Ishikawa (cell line): ENCODE data around the gene CFH.

Source experiments
- CEBPB ChIP-seq: IDR thresholded peaks from 2 replicates; pipeline ENCODE4 v1.6.1; 2012
- CREB1 ChIP-seq: IDR thresholded peaks from 2 replicates; pipeline ENCODE4 v1.6.1; 2012; ENCODE audit warnings: low read depth
- EGR1 ChIP-seq: IDR thresholded peaks from 2 replicates; pipeline ENCODE4 v1.6.1; 2012
- EP300 ChIP-seq: IDR thresholded peaks from 2 replicates; pipeline ENCODE4 v1.6.1; 2012; ENCODE audit warnings: borderline replicate concordance
- FOXM1 ChIP-seq: IDR thresholded peaks from 2 replicates; pipeline ENCODE4 v1.6.1; 2012; ENCODE audit warnings: low read depth, borderline replicate concordance
- MAX ChIP-seq: IDR thresholded peaks from 2 replicates; pipeline ENCODE4 v1.6.1; 2012
- NFIC ChIP-seq: IDR thresholded peaks from 2 replicates; pipeline ENCODE4 v1.6.1; 2012
- RAD21 ChIP-seq: IDR thresholded peaks from 2 replicates; pipeline ENCODE4 v1.6.1; 2012; ENCODE audit warnings: low read depth
- REST ChIP-seq: IDR thresholded peaks from 2 replicates; pipeline ENCODE4 v1.6.1; 2012; ENCODE audit warnings: low read depth, mild to moderate bottlenecking
- TCF12 ChIP-seq: IDR thresholded peaks from 2 replicates; pipeline ENCODE4 v1.6.1; 2012; ENCODE audit warnings: low read depth
- TEAD4 ChIP-seq: IDR thresholded peaks from 2 replicates; pipeline ENCODE4 v1.6.1; 2012
- USF1 ChIP-seq: IDR thresholded peaks from 2 replicates; pipeline ENCODE4 v1.6.1; 2012
- YY1 ChIP-seq: IDR thresholded peaks from 2 replicates; pipeline ENCODE4 v1.6.1; 2012; ENCODE audit warnings: low read depth
- ZBTB7A ChIP-seq: IDR thresholded peaks from 2 replicates; pipeline ENCODE4 v1.6.1; 2012; ENCODE audit warnings: low read depth

Gene CFH

GRCh38 chr1:196651079-196651478, 764 bp upstream of the CFH start:
- no peak for TF ChIP-seq TCF12
- TF ChIP-seq CEBPB, result no peak
- no peak for TF ChIP-seq FOXM1
- TF ChIP-seq CREB1, result no peak
- TF ChIP-seq TEAD4, result no peak
- no peak for TF ChIP-seq REST
- TF ChIP-seq EGR1, result no peak
- no peak for TF ChIP-seq RAD21
- TF ChIP-seq ZBTB7A, result no peak
- no peak for TF ChIP-seq NFIC
- no peak for TF ChIP-seq USF1

- TF ChIP-seq YY1, result no peak
- no peak for TF ChIP-seq CEBPB
- TF ChIP-seq NFIC, result no peak
- no peak for TF ChIP-seq ZBTB7A
- TF ChIP-seq TCF12, result no peak
- TF ChIP-seq RAD21, result no peak
- no peak for TF ChIP-seq EGR1
- TF ChIP-seq REST, result no peak
- no peak for TF ChIP-seq CREB1
- TF ChIP-seq EP300, result no peak
These were observed 2.4 kb downstream of the CFH start for GRCh38 chr1:196654271-196654670.

GRCh38 chr1:196655071-196655470, 3.2 kb downstream of the CFH start:
- TF ChIP-seq NFIC (no peak), CREB1 (no peak), TCF12 (no peak), RAD21 (no peak), EGR1 (no peak), CEBPB (no peak), YY1 (no peak), FOXM1 (no peak), ZBTB7A (no peak), TEAD4 (no peak), EP300 (no peak), MAX (no peak), REST (no peak)

- no peak for TF ChIP-seq YY1
- no peak for TF ChIP-seq CREB1
- TF ChIP-seq CEBPB, result no peak
- TF ChIP-seq EP300, result no peak
- TF ChIP-seq ZBTB7A, result no peak
- no peak for TF ChIP-seq TCF12
- no peak for TF ChIP-seq EGR1
- no peak for TF ChIP-seq FOXM1
- no peak for TF ChIP-seq USF1
- TF ChIP-seq TEAD4, result no peak
- TF ChIP-seq REST, result no peak
These were observed 3.7 kb downstream of the CFH start for GRCh38 chr1:196655494-196655893.
